Stimulated activated CD8-positive, alpha-beta memory T cell treated with anti-CD3 and anti-CD28 coated beads, Interleukin-15, amount 100 ng/mL, for 48 hours (primary cell): Measurements from ENCODE around the gene LSM10.

Experiments
- DNase-seq, 2 donors: peaks; one replicate each; pipeline ENCODE4 v3.0.0-alpha.2; 2020; ENCODE audit warnings: low read depth in 2 of 2

LSM10 gene

DNA sequence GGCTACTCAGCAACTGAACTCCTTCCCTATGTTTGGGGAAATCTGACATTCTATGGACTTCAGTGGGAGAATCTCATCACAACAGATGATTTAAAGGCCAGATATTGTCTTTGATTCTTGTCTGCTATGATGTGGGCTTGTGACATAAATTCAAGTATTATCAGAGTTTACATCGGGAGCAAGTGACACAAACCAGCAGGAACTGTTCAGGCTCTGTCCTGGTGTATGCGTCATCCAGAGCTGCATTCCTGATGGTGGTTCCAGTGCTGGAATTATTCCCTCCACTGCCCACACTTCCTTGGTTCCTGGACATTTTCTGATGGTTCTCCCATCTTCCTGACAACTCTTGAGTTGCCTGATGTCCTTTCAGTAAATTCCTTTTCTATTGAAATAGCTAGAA is 10.8 kb upstream of the LSM10 start:
- no peak for DNase-seq

DNA sequence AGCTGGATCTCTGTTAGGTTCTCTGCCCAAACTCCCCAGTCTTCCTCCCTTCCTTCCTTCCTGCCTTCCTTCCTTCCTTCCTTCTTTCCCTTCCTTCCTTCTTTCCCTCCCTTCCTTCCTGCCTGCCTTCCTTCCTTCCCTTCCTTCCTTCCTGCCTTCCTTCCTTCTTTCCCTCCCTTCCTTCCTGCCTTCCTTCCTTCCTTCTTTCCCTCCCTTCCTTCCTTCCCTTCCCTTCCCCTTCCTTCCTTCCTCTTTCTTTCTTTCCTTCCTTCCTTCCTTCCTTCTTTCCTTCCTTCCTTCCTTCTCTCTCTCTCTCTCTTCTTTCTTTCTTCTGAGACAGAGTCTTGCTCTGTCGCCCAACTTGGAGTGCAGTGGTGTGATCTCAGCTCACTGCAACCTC is 8.7 kb upstream of the LSM10 start:
- DNase-seq, result no peak

- DNase-seq, result no peak
These were observed 4.8 kb upstream of the LSM10 start for GRCh38 chr1:36402504-36402890.

GRCh38 chr1:36401602-36402503 is 4.1 kb upstream of the LSM10 start:
- no peak for DNase-seq

GRCh38 chr1:36400825-36401601 is 3.3 kb upstream of the LSM10 start:
- DNase-seq, result peak; percentile 57 to 78

DNA sequence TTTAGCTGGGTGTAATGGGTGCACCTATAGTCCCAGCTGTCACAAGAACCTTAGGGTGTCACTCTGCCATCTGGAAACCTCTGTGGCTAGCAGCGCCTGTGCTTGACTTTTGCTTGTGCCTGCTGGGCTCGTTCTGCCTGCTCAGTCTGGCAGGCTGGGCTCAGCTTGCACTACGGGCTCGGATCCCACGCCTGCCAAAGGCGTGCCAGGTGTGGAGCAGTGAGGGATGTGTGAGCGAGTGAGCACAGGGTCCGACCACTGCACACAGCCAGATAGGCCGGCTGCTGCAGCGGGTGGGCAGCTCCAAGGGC is 2.8 kb upstream of the LSM10 start:
- no peak for DNase-seq

GRCh38 chr1:36398370-36398977 is 766 bp upstream of the LSM10 start:
- DNase-seq, result no peak

- DNase-seq, result no peak
These were observed 678 bp downstream of the LSM10 start for GRCh38 chr1:36397083-36397377.

DNA sequence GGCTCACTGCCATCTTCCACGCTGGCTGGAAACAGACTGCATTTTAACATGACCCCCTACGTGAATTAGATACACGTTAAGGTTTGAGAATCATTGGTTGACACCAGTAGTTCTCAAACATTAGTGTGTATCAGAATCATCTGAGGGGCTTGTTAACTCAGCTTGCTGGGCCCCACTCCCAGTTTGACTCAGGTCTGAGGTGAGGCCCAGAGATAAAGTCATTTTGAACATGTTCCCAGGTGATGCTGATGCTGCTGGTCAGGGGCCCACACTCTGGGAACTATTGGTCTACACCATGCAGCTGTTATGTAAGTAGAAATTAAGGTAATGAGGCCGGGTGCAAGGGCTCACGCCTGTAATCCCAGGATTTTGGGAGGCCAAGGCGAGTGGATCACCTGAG is 1.3 kb downstream of the LSM10 start:
- DNase-seq, result no peak

DNA sequence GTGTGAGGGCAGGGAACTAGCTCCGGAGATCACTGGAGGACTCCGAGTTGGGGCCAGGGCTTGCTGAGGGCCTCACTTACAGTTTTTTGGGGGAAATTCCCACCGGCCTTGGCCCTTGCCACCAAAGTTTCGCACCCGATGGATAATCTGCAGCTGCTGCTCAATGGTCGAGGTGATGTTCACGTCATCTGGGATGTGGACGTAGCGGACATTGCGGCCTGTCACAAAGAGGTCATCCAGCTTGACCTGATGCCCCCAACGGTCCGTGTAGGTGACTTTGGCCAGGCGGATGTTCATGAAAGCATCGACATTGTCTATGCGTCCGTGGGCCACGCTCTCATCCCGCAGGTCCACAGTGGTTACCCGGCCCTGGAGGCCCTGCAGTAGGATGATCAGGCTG is 4.0 kb downstream of the LSM10 start:
- no peak for DNase-seq

- no peak for DNase-seq
These were observed 4.9 kb downstream of the LSM10 start for GRCh38 chr1:36392836-36393235.

GRCh38 chr1:36391271-36391670 is 6.4 kb downstream of the LSM10 start:
- no peak for DNase-seq

DNA sequence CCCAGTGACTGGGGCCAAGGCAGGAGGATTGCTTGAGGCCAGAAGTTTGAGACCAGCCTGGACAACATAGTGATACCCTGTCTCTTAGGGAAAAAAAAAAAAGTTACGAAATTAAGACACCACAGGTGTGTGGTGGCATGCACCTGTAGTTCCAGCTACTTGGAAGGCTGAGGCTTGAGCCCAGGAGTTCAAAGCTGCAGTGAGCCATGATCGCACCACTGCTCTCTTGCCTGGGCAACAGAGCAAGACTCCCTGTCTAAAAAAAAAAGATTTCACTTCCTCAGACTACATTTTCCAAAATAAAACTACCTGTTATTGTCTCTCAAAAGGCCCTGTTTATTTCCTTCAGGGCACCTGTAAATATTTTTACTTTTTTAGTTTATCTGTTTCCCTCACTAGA is 7.3 kb downstream of the LSM10 start:
- DNase-seq, result no peak

DNA sequence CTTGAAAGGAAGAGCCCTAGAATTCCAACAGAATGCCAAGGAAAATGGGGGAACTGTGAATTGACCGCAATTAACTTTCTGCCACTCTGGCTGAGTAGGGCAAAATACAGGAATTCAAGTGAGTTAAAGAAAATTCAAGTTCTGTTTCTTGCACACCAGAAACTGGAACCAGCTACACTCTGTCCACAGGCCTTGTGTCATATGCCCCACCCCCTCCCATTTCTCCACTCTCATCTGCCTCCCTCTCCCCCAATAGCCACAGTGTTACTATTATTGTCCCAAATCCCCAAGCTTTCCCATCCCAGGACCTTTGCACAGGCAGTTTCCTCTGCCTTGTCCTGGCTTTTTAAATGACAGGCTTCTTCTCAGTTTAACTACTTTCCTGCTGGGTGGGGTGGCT is 7.7 kb downstream of the LSM10 start:
- no peak for DNase-seq

- DNase-seq, result no peak
These were observed 8.4 kb downstream of the LSM10 start for GRCh38 chr1:36389261-36389660.

GRCh38 chr1:36387141-36387949 is 10.4 kb downstream of the LSM10 start:
- DNase-seq, result no peak

DNA sequence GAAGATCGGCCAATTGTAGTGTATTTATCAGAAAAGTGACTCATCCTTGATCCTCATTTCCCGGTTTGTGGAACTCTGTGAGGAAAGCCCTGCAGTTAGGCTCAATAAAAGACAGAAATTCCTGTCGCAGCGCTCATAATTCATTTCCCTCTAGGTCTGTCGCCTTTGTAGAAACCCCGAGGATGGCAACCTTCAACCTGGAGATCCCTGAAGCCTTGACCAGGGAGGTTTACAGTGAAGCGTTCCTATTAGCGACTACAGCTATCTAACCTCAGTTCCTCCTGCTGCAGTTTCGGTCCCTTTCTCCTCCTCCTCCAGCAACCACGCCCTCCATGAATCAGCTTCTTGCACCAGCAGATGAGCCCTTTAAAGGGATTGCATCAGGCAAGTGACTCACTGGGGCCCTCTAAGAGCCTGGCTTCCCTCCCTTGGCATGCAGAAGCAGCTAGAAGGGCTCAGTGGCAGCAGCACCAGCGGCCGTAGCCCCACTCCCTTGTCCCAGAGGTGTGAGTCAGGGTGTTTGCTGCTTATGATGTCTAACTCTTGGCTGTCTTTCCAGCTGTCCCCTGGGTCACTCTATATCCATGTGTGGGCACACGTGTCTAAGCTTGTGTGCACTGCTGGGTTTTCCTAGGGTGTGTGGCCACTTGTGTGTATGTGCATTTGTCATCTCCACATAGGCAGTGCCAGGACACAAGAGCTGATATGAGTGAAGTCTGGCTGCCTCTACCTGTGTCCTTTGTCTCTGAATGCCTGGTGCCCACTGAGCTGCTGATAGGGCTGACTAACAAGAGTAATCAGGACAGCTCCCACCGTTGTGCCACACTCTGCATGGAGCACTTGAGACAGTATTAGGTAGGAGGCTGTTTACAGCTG is 11.2 kb downstream of the LSM10 start:
- peak; percentile 86 to 91 for DNase-seq

- DNase-seq, result peak; percentile 97
These were observed 12.1 kb downstream of the LSM10 start, which contains the start of gene STK40 for GRCh38 chr1:36385410-36386264. Gene STK40, minus strand, starts transcription at chr1:36385924. Its CDS starts 24,592 bp downstream, at chr1:36361332.

- no peak for DNase-seq
These were observed 12.9 kb downstream of the LSM10 start for GRCh38 chr1:36384542-36385409.
